H9 (cell line): ENCODE measurements around the gene NOL11. TPM values are rescaled to one million over a fixed set of nuclear protein-coding genes. Genes with fewer than 3 reads are reported as not detected.
"Not testable (repeated sequence)": the region's sequence is repeated elsewhere in the genome, so short reads cannot be mapped to it uniquely, and the experiment has no call there.

Experiments
- DNase-seq: peaks from one replicate; pipeline ENCODE4 v3.0.0-alpha.2; 2017
- H2AFZ ChIP-seq: one replicate; pipeline ENCODE4 v1.6.1; 2013; ENCODE audit warnings: mild to moderate bottlenecking, low read length, control low read depth, moderate library complexity
- H2AK5ac ChIP-seq: 2 replicates; pipeline ENCODE4 v1.6.1; 2013; ENCODE audit warnings: low read length, control low read depth, mixed read lengths; ENCODE audit not compliant: insufficient read length
- H2BK120ac ChIP-seq: one replicate; pipeline ENCODE4 v1.6.1; 2013; ENCODE audit warnings: low read depth, mild to moderate bottlenecking, low read length, control low read depth, inconsistent platforms; ENCODE audit not compliant: poor library complexity, severe bottlenecking
- H2BK12ac ChIP-seq: 2 replicates; pipeline ENCODE4 v1.6.1; 2013; ENCODE audit warnings: low read length, control low read depth, mixed read lengths, low read depth; ENCODE audit not compliant: insufficient read length
- H2BK15ac ChIP-seq: 2 replicates; pipeline ENCODE4 v1.6.1; 2013; ENCODE audit warnings: low read depth, low read length, control low read depth
- H2BK20ac ChIP-seq: one replicate; pipeline ENCODE4 v1.6.1; 2013; ENCODE audit warnings: low read depth, mild to moderate bottlenecking, low read length, control low read depth, inconsistent platforms; ENCODE audit not compliant: poor library complexity, severe bottlenecking
- H2BK5ac ChIP-seq: 2 replicates; pipeline ENCODE4 v1.6.1; 2013; ENCODE audit warnings: low read length, control low read depth, mixed read lengths; ENCODE audit not compliant: insufficient read length
- H3K14ac ChIP-seq: 2 replicates; pipeline ENCODE4 v1.6.1; 2013; ENCODE audit warnings: low read length, control low read depth; ENCODE audit not compliant: insufficient read depth
- H3K18ac ChIP-seq: 2 replicates; pipeline ENCODE4 v1.6.1; 2013; ENCODE audit warnings: low read depth, mild to moderate bottlenecking, mixed read lengths, low read length, control low read depth; ENCODE audit not compliant: insufficient read length
- H3K23ac ChIP-seq: 2 replicates; pipeline ENCODE4 v1.6.1; 2013; ENCODE audit warnings: low read length, control low read depth, mixed read lengths, low read depth; ENCODE audit not compliant: insufficient read length
- H3K23me2 ChIP-seq: 2 replicates; pipeline ENCODE4 v1.6.1; 2013; ENCODE audit warnings: low read depth, mild to moderate bottlenecking, mixed read lengths, low read length, control low read depth; ENCODE audit not compliant: insufficient read length, poor library complexity, severe bottlenecking
- H3K27ac ChIP-seq: 2 replicates; pipeline ENCODE4 v1.5.1; 2013; ENCODE audit warnings: low read length, control low read depth, mixed read lengths, low read depth; ENCODE audit not compliant: insufficient read length
- H3K27me3 ChIP-seq: 2 replicates; pipeline ENCODE4 v1.6.1; 2013; ENCODE audit warnings: low read length, control low read depth, inconsistent platforms; ENCODE audit not compliant: insufficient read depth
- H3K4ac ChIP-seq: 2 replicates; pipeline ENCODE4 v1.6.1; 2013; ENCODE audit warnings: low read depth, mild to moderate bottlenecking, control low read depth, inconsistent platforms, low read length, moderate library complexity
- H3K4me1 ChIP-seq: 2 replicates; pipeline ENCODE4 v1.6.1; 2013; ENCODE audit warnings: low read length, control low read depth, inconsistent platforms; ENCODE audit not compliant: insufficient read depth
- H3K4me2 ChIP-seq: 2 replicates; pipeline ENCODE4 v1.6.1; 2013; ENCODE audit warnings: low read length, control low read depth, mixed read lengths; ENCODE audit not compliant: insufficient read length, insufficient read depth
- H3K56ac ChIP-seq: 2 replicates; pipeline ENCODE4 v1.6.1; 2013; ENCODE audit warnings: low read depth, mild to moderate bottlenecking, mixed read lengths, low read length, control low read depth; ENCODE audit not compliant: insufficient read length
- H3K79me1 ChIP-seq: 2 replicates; pipeline ENCODE4 v1.6.1; 2013; ENCODE audit warnings: low read depth, mild to moderate bottlenecking, moderate library complexity, low read length, control low read depth, inconsistent platforms; ENCODE audit not compliant: insufficient read depth, poor library complexity, severe bottlenecking
- H3K79me2 ChIP-seq: 2 replicates; pipeline ENCODE4 v1.6.1; 2013; ENCODE audit warnings: low read length, control low read depth, inconsistent platforms; ENCODE audit not compliant: insufficient read depth
- H3K9ac ChIP-seq: 2 replicates; pipeline ENCODE4 v1.6.1; 2013; ENCODE audit warnings: low read length, control low read depth, mixed read lengths; ENCODE audit not compliant: insufficient read length; ENCODE audit errors: extremely low read depth
- H3K9me3 ChIP-seq: one replicate; pipeline ENCODE4 v1.6.1; 2013; ENCODE audit warnings: low read depth, low read length, inconsistent platforms; ENCODE audit not compliant: control insufficient read depth
- H3T11ph ChIP-seq: one replicate; pipeline ENCODE4 v1.6.1; 2013; ENCODE audit warnings: mild to moderate bottlenecking, low read length, control low read depth, inconsistent platforms
- H4K20me1 ChIP-seq: one replicate; pipeline ENCODE4 v1.6.1; 2013; ENCODE audit not compliant: control insufficient read depth, insufficient read length, insufficient read depth
- H4K5ac ChIP-seq: 2 replicates; pipeline ENCODE4 v1.6.1; 2013; ENCODE audit warnings: low read depth, mild to moderate bottlenecking, mixed read lengths, low read length, control low read depth; ENCODE audit not compliant: insufficient read length
- H4K8ac ChIP-seq: replicated peaks from 2 replicates; pipeline ENCODE4 v1.6.1; 2013; ENCODE audit warnings: low read length, control low read depth, mixed read lengths, low read depth; ENCODE audit not compliant: insufficient read length
- H4K91ac ChIP-seq: 2 replicates; pipeline ENCODE4 v1.6.1; 2013; ENCODE audit warnings: low read depth, mild to moderate bottlenecking, moderate library complexity, mixed read lengths, low read length, control low read depth; ENCODE audit not compliant: insufficient read length
- H3K27ac Mint-ChIP-seq, 3 experiments: 2 replicates in 2 of 3; 3 replicates in 1 of 3; pipeline ENCODE4 v1.8.0; 2020 to 2021; ENCODE audit warnings: mixed read lengths in 3 of 3, mild to moderate bottlenecking in 1 of 3, moderate library complexity in 1 of 3
- H3K27me3 Mint-ChIP-seq: 2 replicates; pipeline ENCODE4 v1.8.0; 2021; ENCODE audit warnings: low read depth, mild to moderate bottlenecking, moderate library complexity, mixed read lengths
- H3K36me3 Mint-ChIP-seq, 3 experiments: 2 replicates in 2 of 3; 3 replicates in 1 of 3; pipeline ENCODE4 v1.8.0; 2020 to 2021; ENCODE audit warnings: low read depth in 3 of 3, mixed read lengths in 3 of 3; ENCODE audit not compliant: insufficient read depth in 1 of 3
- H3K4me1 Mint-ChIP-seq, 2 experiments: 2 replicates each; pipeline ENCODE4 v1.8.0; 2020; ENCODE audit warnings: mixed read lengths in 2 of 2
- H3K4me3 Mint-ChIP-seq, 2 experiments: 2 replicates in 1 of 2; 3 replicates in 1 of 2; pipeline ENCODE4 v1.8.0; 2020 to 2021; ENCODE audit warnings: mild to moderate bottlenecking in 2 of 2, mixed read lengths in 2 of 2, moderate library complexity in 1 of 2
- H3K9me3 Mint-ChIP-seq, 2 experiments: 2 replicates in 1 of 2; 3 replicates in 1 of 2; pipeline ENCODE4 v1.8.0; 2020; ENCODE audit warnings: mild to moderate bottlenecking in 2 of 2, mixed read lengths in 2 of 2, moderate library complexity in 1 of 2
- CTCF ChIP-seq: fragments of 200-600 bp; sonication (generic); conservative IDR thresholded peaks from 3 replicates; pipeline ENCODE4 v1.8.0; 2021; ENCODE audit warnings: antibody characterized with exemption, mild to moderate bottlenecking
- WGBS: extraction: QIAGEN DNeasy Blood & Tissue Kit; methylation state at CpG from one replicate; pipeline ENCODE4 v1.1.7; 2013; ENCODE audit warnings: missing lambda C conversion rate, low lambda C conversion rate, mixed read lengths; ENCODE audit not compliant: insufficient read length; ENCODE audit errors: extremely low coverage; 5-methylcytosine and 5-hydroxymethylcytosine counted together
- total RNA-seq: library from RNA; stranded (reverse); gene quantifications from 2 replicates; pipeline ENCODE4 v1.2.1, GENCODE V29; 2021

Gene NOL11
- total RNA-seq, 1 experiment from 2014 or later: 114 TPM

- no peaks in the 10 kb centered on the region for H3K27me3 Mint-ChIP-seq
- H2AK5ac ChIP-seq: no peak overlapping the region
- no peak overlapping the region for H4K5ac ChIP-seq
- H2BK12ac ChIP-seq: no peak overlapping the region
- peak overlapping the region; percentile 6 for H3K27ac ChIP-seq
- no peaks in the 10 kb centered on the region for H3K27me3 ChIP-seq
- no peak overlapping the region for H3K9ac ChIP-seq
- H4K91ac ChIP-seq: no peak overlapping the region
- peaks cover 41 to 46% of the 10 kb centered on the region in 2 experiments for H3K4me1 Mint-ChIP-seq
- peak overlapping the region in 1 of 2 experiments; percentile 12; a peak in 2 of 5 replicates for H3K4me3 Mint-ChIP-seq
- WGBS: no CpG with 5 or more reads among the region's 9 CpGs
- H3K79me1 ChIP-seq: no peaks in the 10 kb centered on the region
- no peak overlapping the region for H2BK120ac ChIP-seq
- no peak overlapping the region for H3K18ac ChIP-seq
- peaks cover 30 to 62% (median 49%) of the 10 kb centered on the region in 3 experiments for H3K36me3 Mint-ChIP-seq
- peaks cover 13 to 16% of the 10 kb centered on the region in 2 experiments for H3K9me3 Mint-ChIP-seq
- peaks cover 3% of the 10 kb centered on the region; the same call in 1 of the 2 replicates for H3K4me1 ChIP-seq
- DNase-seq: peak; percentile 76
- H3K14ac ChIP-seq: no peak overlapping the region; the same call in 1 of the 2 replicates
- no peak overlapping the region for H3K23ac ChIP-seq
- no peaks in the 10 kb centered on the region for H3K79me2 ChIP-seq
- H4K8ac ChIP-seq: no peak overlapping the region
- H3K56ac ChIP-seq: no peak overlapping the region
- no peak overlapping the region for H2BK5ac ChIP-seq
- H3T11ph ChIP-seq: no peak overlapping the region
- H3K9me3 ChIP-seq: no peaks in the 10 kb centered on the region
- TF ChIP-seq CTCF: no peak
- no peak overlapping the region for H3K4ac ChIP-seq
- H3K4me2 ChIP-seq: no peak overlapping the region
- no peaks in the 10 kb centered on the region for H4K20me1 ChIP-seq
- H2AFZ ChIP-seq: no peak overlapping the region
- peak overlapping the region; percentile 78 to 98 (median 93) for H3K27ac Mint-ChIP-seq
- H2BK15ac ChIP-seq: no peak overlapping the region
- no peak overlapping the region for H2BK20ac ChIP-seq
- H3K23me2 ChIP-seq: no peaks in the 10 kb centered on the region
Observed at GRCh38 chr17:67751101-67752074, 33.7 kb downstream of the NOL11 start.

- H3K27me3 Mint-ChIP-seq, H3K27me3 ChIP-seq, H3K27ac ChIP-seq, H3K9ac ChIP-seq, H4K20me1 ChIP-seq, H3K79me1 ChIP-seq, H4K8ac ChIP-seq, H3K56ac ChIP-seq, H2BK15ac ChIP-seq, H3K23ac ChIP-seq, H4K5ac ChIP-seq, H2BK5ac ChIP-seq, H3K4ac ChIP-seq, H3K4me1 ChIP-seq, H2BK120ac ChIP-seq, H3T11ph ChIP-seq, H2BK12ac ChIP-seq, H3K14ac ChIP-seq, H3K23me2 ChIP-seq, H2AFZ ChIP-seq, H4K91ac ChIP-seq, H2BK20ac ChIP-seq, H3K4me3 Mint-ChIP-seq, H2AK5ac ChIP-seq, H3K9me3 ChIP-seq, H3K79me2 ChIP-seq, H3K18ac ChIP-seq, H3K4me2 ChIP-seq: not testable (repeated sequence)
- Mint-ChIP-seq H3K36me3 (peaks cover 31 to 59% (median 48%) of the 10 kb centered on the region in 3 experiments), H3K4me1 (peaks cover 46 to 47% of the 10 kb centered on the region in 2 experiments), H3K27ac (peak overlapping the region; percentile 78 to 98 (median 93)), H3K9me3 (peaks cover 14 to 17% of the 10 kb centered on the region in 2 experiments)
- WGBS: no CpG with 5 or more reads among the region's 3 CpGs
- DNase-seq: peak; percentile 76
Observed at GRCh38 chr17:67752160-67752559, 34.4 kb downstream of the NOL11 start.
